HG03439 (cell line): ENCODE data around the gene ANK3.

Experiments used
- ATAC-seq: cut with Tn5 transposase; IDR thresholded peaks from one replicate; pipeline ENCODE4 v1.9.1; 2021; ENCODE audit warnings: mild to moderate bottlenecking, moderate library complexity; ENCODE audit not compliant: unreplicated experiment

The ANK3 gene

DNA sequence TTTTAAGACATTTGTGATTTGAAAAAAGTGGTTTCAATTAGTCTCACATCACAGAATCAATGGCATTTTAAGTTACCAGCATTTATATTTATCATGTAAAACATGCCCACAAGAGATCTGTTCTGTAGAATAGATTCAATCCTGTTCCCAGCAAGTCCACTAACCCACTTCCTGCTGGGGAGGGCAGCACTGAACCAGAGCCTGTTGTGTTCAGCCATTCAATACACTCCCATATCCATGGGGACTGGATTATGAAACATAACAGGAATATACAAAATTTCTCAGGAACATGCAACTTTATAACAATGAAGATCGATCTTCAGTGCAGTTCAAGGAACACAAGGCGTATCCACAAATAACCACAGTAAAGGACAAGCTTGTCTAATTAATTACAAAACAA lies 24.4 kb upstream of the ANK3 start:
- no peak for ATAC-seq

- no peak for ATAC-seq
These were observed 23.8 kb upstream of the ANK3 start for GRCh38 chr10:60413306-60414012.

DNA sequence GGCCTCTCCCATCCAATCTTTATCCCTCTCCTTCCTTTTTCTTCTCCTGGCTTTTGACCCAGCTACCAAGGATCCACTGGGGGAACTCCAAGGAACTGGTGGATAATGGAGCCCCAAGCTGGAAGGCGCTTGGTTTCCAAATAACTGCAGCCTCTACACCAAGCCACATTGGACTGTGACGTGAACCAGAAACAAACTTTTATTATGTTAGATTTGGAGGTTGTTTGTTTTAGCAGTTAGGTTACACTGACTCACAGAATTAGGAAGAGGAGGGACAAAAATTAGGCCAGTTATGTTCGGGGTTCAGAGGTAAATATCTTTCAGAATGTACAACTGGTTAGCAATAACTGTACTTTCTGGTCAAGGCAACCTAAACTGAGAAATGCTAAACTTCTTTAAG lies 21.3 kb upstream of the ANK3 start:
- ATAC-seq = no peak

DNA sequence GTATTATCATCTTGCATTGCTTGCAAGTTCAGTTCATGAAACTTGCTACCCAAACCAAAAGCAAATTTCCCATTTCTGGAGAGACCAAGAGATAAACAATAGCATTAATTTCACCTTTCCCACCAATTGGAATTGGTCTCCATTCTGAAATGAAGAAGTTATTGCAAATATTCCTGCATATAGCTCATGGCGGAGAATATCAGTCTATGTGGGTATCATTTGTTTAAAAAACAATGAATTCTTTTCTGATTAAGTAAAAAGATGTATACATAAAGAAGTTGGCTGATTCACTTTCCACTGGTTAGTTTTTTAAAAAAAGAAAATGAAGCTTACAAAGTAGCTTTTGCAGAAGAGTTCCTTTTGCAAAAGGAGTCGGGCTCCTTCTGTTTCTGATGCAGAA lies 19.5 kb upstream of the ANK3 start:
- ATAC-seq = no peak

GRCh38 chr10:60406182-60406581 lies 16.5 kb upstream of the ANK3 start:
- ATAC-seq = no peak

DNA sequence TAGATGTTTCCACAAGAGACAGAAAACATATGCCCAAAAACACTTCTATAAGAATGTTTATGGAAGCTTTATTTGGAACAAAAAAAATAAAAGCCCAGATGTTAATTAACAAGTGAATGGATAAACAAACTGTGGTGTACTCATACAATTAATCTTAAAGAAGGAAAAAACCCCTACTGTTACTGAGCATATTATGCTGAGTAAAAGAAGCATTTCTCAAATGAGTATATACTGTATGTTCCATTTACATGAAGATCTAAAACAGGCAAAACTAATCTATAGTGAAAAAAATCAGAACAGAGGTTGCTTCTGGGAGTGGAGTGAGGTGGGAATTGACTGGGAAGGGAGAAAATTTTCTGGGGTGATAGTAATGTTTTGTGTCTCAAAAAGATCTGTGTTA lies 15.5 kb upstream of the ANK3 start:
- no peak for ATAC-seq

DNA sequence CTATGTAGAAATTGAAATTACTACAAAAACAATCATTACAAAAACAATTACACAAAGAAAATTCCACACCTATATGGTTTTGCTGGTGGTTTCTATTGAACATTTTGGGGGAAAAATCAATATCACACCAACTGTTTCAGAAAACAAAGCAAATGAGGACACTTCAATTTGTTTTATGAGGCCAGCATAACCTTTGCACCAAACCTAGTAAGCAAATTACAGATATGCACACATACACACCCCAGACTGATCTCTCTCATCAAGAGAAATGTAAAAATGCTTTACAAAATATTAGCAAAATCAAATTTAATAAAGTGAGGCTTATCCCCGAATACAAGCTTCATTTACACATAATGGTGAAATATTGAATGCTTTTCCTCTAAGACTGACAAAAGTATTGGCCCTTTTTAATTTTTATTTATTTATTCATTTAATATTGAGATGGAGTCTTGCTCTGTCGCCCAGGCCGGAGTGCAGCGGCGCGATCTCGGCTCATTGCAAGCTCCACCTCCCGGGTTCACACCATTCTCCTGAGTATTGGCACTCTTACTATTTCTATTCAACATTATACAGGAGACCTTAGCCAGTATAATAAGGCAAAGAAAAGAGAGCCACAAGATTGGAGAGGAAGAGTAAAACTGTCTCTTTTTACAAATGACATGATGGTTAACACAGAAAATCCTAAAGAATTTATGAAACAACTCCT lies 13.6 kb upstream of the ANK3 start:
- ATAC-seq = no peak

- ATAC-seq = no peak
These were observed 10.7 kb upstream of the ANK3 start for GRCh38 chr10:60400366-60400765.

DNA sequence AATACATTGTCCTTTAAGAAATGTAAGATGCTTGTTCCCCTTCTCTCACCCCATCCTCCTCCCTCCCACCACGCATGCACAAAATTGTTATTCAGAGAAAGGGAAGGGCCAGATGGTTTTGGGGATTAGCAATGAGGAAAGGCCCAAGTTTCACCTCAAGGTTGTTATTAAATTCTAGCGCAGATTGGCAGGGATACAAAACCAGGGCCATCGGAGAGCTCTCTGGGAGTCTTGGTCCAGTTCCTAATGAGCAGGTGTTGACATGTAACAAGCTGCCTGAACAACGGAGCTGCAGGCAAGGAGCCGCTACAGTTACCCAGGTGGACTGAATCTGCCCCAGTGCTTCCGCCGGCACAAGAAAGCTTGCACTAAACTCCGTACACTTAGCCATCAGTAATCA lies 9.7 kb upstream of the ANK3 start:
- ATAC-seq = no peak

- ATAC-seq = no peak
These were observed 8.1 kb upstream of the ANK3 start for GRCh38 chr10:60397792-60398191.

DNA sequence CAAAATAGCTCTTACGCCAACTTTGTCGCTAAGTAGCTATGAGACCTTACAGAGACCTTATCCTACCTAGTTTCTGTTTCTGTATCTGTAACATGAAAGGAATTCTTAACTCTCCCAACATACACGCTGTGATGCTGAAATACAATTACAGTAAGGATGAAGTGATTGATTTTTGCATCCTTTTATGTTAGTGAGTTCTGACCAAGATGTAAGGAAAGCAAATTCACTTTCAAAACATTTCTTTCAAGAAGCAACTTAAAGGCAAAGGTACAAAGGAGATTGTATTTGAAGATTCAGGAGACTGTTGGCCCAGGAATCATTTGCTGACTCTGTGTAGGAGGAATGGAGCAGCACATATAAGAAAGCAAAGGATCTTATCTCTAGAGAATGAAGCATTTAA lies 7.1 kb upstream of the ANK3 start:
- ATAC-seq = no peak

GRCh38 chr10:60395711-60396110 lies 6.0 kb upstream of the ANK3 start:
- ATAC-seq = no peak

DNA sequence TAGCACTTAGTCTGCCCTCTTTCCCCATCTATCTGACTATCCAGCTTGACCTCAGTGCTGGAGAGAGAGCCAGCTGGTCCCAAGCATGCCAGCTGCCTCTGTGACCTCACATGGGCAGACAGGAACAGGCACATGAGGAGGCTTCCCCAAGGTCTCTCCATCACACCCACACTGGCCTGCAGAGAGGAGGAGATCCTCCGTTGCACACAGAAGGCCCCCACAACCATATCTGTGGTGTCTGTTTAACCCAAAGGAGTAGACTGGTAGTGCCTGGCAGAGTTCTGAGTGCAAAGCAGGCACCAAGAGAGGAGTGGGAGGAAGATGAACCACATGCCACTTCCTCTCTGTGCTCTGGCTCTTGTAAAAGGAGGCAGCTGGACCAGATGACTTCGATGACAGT lies 4.8 kb upstream of the ANK3 start:
- ATAC-seq = no peak

- ATAC-seq = no peak
These were observed 550 bp upstream of the ANK3 start for GRCh38 chr10:60390224-60390626.

DNA sequence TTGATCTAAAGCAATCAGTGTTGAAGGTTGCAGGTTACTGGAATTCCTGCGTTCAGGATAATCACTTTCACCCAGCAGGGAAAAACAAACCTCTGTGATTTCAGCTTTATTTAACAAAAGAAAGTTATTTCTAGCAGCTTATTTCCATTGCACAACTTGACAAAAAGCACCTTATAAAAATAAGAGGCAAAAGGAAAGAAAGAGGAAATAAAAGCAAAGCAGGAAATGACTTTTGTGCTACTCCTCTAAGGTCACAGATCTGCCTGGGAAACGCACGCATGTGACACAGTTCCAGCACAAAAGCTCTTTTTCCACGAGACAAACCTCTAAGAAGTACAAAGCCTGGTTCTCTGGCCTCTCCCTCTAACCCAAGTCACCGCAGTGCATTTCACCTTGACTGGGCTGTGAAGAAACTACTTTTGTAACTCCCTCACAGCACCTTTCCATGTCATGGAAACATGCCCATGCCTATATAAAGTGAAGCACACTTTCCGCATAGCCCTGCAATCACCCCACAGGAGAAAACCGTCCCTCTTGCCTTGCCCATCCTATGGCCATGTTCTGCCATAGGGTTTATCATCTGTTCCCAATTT lies 870 bp downstream of the ANK3 start:
- ATAC-seq = no peak

- ATAC-seq = no peak
These were observed 1.5 kb downstream of the ANK3 start for GRCh38 chr10:60388116-60388625.

GRCh38 chr10:60387531-60387930 lies 2.1 kb downstream of the ANK3 start:
- ATAC-seq = no peak

DNA sequence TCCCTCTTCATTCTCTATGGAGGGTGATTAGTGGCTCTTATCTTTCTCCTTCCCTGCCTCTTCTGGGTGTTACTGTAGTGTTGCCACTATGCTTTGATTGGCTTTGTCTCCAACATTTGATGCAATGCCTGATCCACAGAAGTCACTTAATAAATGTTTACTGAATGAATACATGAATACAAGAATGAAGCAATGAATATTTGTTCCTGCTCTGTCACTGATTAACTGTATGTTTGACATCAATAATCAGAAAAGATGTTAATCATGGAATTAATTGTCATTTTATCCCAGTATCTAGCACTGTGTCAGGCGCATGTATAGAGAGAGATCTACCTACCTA lies 4.3 kb downstream of the ANK3 start:
- ATAC-seq = no peak

GRCh38 chr10:60384708-60385398 lies 4.8 kb downstream of the ANK3 start:
- ATAC-seq = no peak

DNA sequence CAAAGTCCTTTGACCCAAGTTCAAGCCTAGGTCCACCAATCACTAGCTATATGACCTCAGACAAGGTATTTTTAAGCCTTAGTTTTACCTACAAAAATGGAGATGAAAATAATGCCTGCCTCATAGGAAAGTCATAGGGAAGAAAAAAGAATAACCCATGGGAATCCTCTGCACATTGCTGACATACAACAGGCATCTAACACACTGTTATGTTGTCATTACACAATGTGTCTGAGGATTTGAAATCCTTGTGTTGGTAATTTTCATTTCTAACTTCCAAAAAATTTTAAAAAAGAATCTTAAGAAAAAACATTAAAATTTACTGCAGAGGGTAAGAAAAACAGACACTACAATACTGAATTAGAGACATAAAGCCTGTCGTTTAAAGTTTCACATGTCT lies 5.7 kb downstream of the ANK3 start:
- no peak for ATAC-seq

DNA sequence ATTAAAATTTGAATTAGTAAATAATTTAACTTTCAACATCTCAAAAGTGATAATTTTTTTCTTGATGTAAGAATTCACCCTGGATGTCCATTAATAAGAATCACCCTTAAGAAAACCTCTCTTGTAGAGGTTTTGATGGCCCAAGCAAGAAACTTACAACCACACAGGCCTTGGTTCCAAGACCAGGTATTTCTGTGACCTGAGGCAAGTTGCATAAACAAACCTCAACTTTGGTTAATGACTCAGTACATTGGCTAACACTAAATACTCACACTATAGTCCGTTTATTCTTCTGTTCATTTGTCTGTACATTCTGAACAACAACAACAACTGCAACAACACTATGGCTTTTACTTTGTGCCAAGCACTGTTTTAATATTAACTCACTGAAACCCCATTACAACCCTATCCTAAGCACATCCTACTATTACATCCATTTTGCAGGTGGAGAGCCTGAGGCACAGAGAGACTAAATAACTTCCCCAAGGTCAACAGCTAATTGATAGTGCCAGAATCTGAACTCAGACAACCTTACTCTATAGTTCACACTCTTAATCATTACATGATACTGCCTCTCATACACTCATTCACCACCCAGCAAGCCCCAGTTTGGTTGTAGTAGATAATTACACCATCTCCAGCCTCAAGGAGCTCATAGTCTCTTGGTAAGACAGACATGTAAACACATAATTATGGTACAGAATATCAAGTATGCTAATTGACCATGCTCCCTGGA lies 6.6 kb downstream of the ANK3 start:
- no peak for ATAC-seq
